Stomach (tissue), 9 donors: ENCODE measurements around the gene PPP1R9A. TPM values are rescaled to one million over a fixed set of nuclear protein-coding genes. Genes with fewer than 3 reads are reported as not detected.

Experiments used
- DNase-seq, 2 donors: peaks; one replicate each; pipeline versions ENCODE4 v3.0.0 to v3.0.0-alpha.2; 2013 to 2019
- H3K27ac ChIP-seq, 5 donors: fragments of 200-600 bp in 4 of 5; sonication (generic) in 4 of 5; one replicate each; pipeline ENCODE4 v1.5.1; 2013 to 2019; ENCODE audit warnings: mild to moderate bottlenecking in 1 of 5, moderate library complexity in 1 of 5
- H3K27me3 ChIP-seq, 3 donors: fragments of 200-600 bp; sonication (generic); one replicate each; pipeline ENCODE4 v1.5.1; 2017 to 2019; ENCODE audit warnings: mixed run types in 1 of 3
- H3K36me3 ChIP-seq, 4 donors: fragments of 200-600 bp; sonication (generic); 1 replicate in 3 of 4; 2 replicates in 1 of 4; pipeline ENCODE4 v1.5.1; 2016 to 2019
- H3K4me1 ChIP-seq, 4 donors: fragments of 200-600 bp; sonication (generic); one replicate each; pipeline ENCODE4 v1.5.1; 2016 to 2019
- H3K4me3 ChIP-seq, 4 donors: fragments of 200-600 bp; sonication (generic) in 3 of 4; one replicate each; pipeline ENCODE4 v1.5.1; 2016 to 2019; ENCODE audit warnings: mild to moderate bottlenecking in 1 of 4
- H3K9me3 ChIP-seq, 4 donors: fragments of 200-600 bp; sonication (generic); one replicate each; pipeline ENCODE4 v1.5.1; 2016 to 2019
- EP300 ChIP-seq: sonication (generic); formaldehyde crosslinking; IDR thresholded peaks from one replicate; pipeline ENCODE4 v1.6.1; 2017; ENCODE audit warnings: antibody characterized with exemption
- POLR2A ChIP-seq, 4 donors: fragments of 450-650 bp; IDR thresholded peaks; one replicate each; pipeline ENCODE4 v1.6.1; 2016; ENCODE audit warnings: antibody characterized with exemption in 4 of 4, control low read depth in 2 of 4, mild to moderate bottlenecking in 1 of 4, moderate library complexity in 1 of 4
- POLR2AphosphoS5 ChIP-seq, 3 donors: sonication (generic); formaldehyde crosslinking; IDR thresholded peaks; one replicate each; pipeline ENCODE4 v1.6.1; 2016; ENCODE audit warnings: antibody characterized with exemption in 3 of 3
- WGBS, 5 donors: extraction: QIAGEN DNeasy Blood & Tissue Kit in 3 of 5; methylation state at CpG; one replicate each; pipeline versions ENCODE4 v1.1.5 to v1.1.7; 2013 to 2018; 5-methylcytosine and 5-hydroxymethylcytosine counted together
- intact Hi-C: fragments of 100-400 bp; cut with DNase I; formaldehyde crosslinking; loops from one replicate; pipeline ENCODE4 v1.15.1; 2023; ENCODE audit warnings: low total_unique reads
- polyA plus RNA-seq, 3 donors: library from polyadenylated mRNA; stranded (reverse); fragments of 200-250 nt; gene quantifications; one replicate each; pipeline ENCODE4 v1.2.3, GENCODE V29; 2013
- total RNA-seq, 5 donors: library from RNA; depleted of rRNA; stranded (reverse); fragments of >200 nt; gene quantifications; one replicate each; pipeline versions ENCODE4 v1.1.0 to v1.2.3, GENCODE V29; 2014 to 2016
- TF ChIP-seq, protein P1 (sequence below), 7 experiments: fragments of 450-650 bp in 4 of 7; fragments of 200-600 bp in 3 of 7; sonication (generic) in 3 of 7; IDR thresholded peaks; one replicate each; pipeline ENCODE4 v1.5.1; 2016 to 2019; ENCODE audit warnings: antibody characterized with exemption in 7 of 7, control low read depth in 2 of 7, mild to moderate bottlenecking in 1 of 7
- donor health status: healthy with polysubstance abuse.
- donor health status: Bipolar disorder and iron deficiency.
- donor health status: healthy.

The PPP1R9A gene
- total and polyA plus RNA-seq, 8 donors: 1.4 to 37.1 (median 12.5) TPM

DNA sequence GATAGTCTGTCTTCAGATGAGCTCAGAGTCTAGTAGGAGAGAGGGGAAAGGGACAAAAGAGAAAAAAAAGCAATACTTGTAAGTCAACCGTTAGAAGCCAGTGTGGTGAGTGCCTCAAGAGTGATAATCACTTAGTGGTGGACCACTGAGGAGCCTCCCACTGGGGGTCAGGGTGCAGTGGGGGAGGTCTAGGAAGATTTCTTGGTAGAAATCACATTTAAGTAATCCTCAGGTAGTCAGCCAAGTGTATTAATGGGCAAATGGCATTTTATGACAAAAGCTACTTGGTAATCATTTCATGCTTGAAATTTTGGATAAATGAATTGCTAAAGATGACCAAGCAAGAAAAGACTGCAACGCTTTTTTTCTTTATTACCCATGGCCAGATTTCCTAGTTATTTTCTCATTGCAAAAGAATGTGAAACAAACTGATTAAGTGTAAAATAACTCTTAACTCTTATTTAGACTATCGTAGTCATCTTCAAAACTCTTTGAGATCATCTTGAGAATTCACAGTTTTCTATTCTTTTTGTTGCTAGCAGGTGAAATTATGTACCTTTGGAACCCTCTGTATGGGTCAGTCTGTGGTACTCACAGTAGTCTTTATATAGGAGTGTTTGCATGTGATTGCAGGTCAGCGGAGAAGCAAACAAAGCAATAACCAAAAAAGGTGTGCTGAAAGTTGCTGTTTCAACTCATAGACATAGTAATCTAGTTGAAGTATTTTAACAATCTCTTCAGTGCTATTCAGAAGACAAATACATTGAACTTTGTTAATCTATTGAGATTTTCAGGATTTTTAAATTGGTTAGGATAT lies 63.9 kb downstream of the PPP1R9A start:
- H3K4me1 ChIP-seq: peaks cover 0 to 50% (median 33%) of the 10 kb centered on the region in 4 donors
- H3K4me3 ChIP-seq: no peak overlapping the region
- no peaks in the 10 kb centered on the region for H3K27me3 ChIP-seq
- no peak overlapping the region for H3K27ac ChIP-seq
- H3K36me3 ChIP-seq: no peaks in the 10 kb centered on the region
- peak in 1 of 2 donors; percentile 23 for DNase-seq
- H3K9me3 ChIP-seq: no peaks in the 10 kb centered on the region
- no peak for TF ChIP-seq POLR2A (IDR thresholded peaks at IDR 0.05)
- TF ChIP-seq, protein P1, sequence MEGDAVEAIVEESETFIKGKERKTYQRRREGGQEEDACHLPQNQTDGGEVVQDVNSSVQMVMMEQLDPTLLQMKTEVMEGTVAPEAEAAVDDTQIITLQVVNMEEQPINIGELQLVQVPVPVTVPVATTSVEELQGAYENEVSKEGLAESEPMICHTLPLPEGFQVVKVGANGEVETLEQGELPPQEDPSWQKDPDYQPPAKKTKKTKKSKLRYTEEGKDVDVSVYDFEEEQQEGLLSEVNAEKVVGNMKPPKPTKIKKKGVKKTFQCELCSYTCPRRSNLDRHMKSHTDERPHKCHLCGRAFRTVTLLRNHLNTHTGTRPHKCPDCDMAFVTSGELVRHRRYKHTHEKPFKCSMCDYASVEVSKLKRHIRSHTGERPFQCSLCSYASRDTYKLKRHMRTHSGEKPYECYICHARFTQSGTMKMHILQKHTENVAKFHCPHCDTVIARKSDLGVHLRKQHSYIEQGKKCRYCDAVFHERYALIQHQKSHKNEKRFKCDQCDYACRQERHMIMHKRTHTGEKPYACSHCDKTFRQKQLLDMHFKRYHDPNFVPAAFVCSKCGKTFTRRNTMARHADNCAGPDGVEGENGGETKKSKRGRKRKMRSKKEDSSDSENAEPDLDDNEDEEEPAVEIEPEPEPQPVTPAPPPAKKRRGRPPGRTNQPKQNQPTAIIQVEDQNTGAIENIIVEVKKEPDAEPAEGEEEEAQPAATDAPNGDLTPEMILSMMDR (IDR thresholded peaks at IDR 0.05): no peak
- TF ChIP-seq POLR2AphosphoS5 (IDR thresholded peaks at IDR 0.05): no peak
- no peak for TF ChIP-seq EP300
- WGBS, 5 donors: 48 to 68% (median 52%) methylated on average over 4 of the region's 4 CpGs
- intact Hi-C loops: no loop called here

DNA sequence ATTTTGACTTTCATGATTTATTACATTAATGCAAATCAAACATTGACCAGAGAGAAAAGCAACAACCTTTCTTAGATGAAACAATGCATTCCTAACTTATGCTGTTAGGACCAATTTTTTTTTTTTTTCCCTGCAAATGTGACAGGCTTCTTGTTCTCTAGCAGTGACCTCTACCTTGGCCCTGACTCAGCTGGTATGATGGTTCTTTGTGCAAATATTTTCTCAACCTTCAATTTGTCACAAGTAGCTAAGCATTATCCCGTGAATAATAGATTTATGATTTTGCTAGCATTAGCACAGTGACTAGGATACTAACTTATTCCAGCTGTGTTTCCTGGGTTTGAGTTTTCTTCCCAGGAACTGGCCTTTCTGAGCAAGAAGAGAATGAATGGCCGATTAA lies 64.9 kb downstream of the PPP1R9A start:
- no peaks in the 10 kb centered on the region for H3K9me3 ChIP-seq
- H3K4me3 ChIP-seq: no peak overlapping the region
- H3K27ac ChIP-seq: no peak overlapping the region
- TF ChIP-seq POLR2AphosphoS5 (IDR thresholded peaks at IDR 0.05) (no peak), EP300 (no peak), POLR2A (IDR thresholded peaks at IDR 0.05) (no peak)
- TF ChIP-seq, protein P1 (IDR thresholded peaks at IDR 0.05): no peak
- peak in 1 of 2 donors; percentile 58 for DNase-seq
- WGBS, 5 donors: 14 to 29% (median 27%) methylated on average over 2 of the region's 2 CpGs
- no peaks in the 10 kb centered on the region for H3K27me3 ChIP-seq
- intact Hi-C loops: no loop called here
- H3K36me3 ChIP-seq: no peaks in the 10 kb centered on the region
- peaks cover 0 to 50% (median 33%) of the 10 kb centered on the region in 4 donors for H3K4me1 ChIP-seq

DNA sequence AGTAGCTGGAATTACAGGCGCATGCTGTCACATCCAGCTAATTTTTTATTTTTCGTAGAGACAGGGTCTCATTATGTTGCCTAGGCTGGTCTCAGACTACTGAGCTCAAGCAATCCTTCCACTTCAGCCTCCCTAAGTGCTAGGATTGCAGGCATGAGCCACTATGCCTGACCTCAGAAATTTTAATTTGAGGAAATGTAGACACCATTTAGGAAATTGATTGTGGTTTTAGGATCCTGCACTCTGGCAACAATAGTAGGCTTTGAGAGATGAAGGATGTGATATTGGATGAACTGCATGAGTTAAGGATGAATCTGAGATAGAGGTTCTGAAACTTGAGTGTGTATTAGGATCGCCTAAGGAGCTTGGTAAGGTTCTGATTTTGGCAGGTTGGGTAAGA lies 66.5 kb downstream of the PPP1R9A start:
- no peaks in the 10 kb centered on the region for H3K27me3 ChIP-seq

DNA sequence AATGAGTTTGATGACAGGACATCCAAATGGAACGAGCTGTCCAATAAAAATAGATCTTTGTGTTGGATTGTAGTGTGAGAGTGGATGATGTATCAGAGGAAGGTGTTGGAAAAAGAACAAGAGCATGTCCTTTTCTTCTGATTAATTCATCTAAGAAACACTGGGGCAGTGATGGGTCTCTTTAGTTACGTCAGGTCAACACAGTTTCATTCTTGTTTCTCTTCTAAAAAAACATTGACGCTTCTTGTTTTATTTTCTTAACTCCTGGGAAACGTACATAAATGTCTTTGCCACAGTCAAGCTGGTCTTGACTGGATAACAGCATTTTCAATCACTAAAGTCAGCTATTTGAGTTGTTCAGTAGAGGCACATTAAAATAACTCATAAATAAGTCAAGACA lies 67.0 kb downstream of the PPP1R9A start:
- H3K4me1 ChIP-seq: peaks cover 0 to 49% (median 31%) of the 10 kb centered on the region in 4 donors
- H3K27ac ChIP-seq: no peak overlapping the region
- intact Hi-C loops: no loop called here
- no peaks in the 10 kb centered on the region for H3K27me3 ChIP-seq
- TF ChIP-seq POLR2A (IDR thresholded peaks at IDR 0.05): no peak
- TF ChIP-seq, protein P1 (IDR thresholded peaks at IDR 0.05): no peak
- TF ChIP-seq EP300: no peak
- no peak for TF ChIP-seq POLR2AphosphoS5 (IDR thresholded peaks at IDR 0.05)
- H3K4me3 ChIP-seq: no peak overlapping the region
- H3K36me3 ChIP-seq: no peaks in the 10 kb centered on the region
- WGBS, 5 donors: 68 to 82% (median 79%) methylated on average over 4 of the region's 4 CpGs
- DNase-seq: no peak
- H3K9me3 ChIP-seq: no peaks in the 10 kb centered on the region

More for the DNA sequence above, 66.5 kb downstream of the PPP1R9A start:
- WGBS, 5 donors: 76 to 97% (median 96%) methylated on average over 3 of the region's 3 CpGs
- Histone ChIP-seq H3K27ac (no peak overlapping the region), H3K4me3 (no peak overlapping the region), H3K9me3 (no peaks in the 10 kb centered on the region), H3K36me3 (no peaks in the 10 kb centered on the region), H3K4me1 (peaks cover 0 to 52% (median 33%) of the 10 kb centered on the region in 4 donors)
- no peak for DNase-seq
- intact Hi-C loops: no loop called here
- TF ChIP-seq EP300 (no peak), POLR2A (IDR thresholded peaks at IDR 0.05) (no peak), POLR2AphosphoS5 (IDR thresholded peaks at IDR 0.05) (no peak)
- TF ChIP-seq, protein P1 (IDR thresholded peaks at IDR 0.05): no peak
